Fibroblast of villous mesenchyme (primary cell): ENCODE data around the gene DNAJC16. TPM values are rescaled to one million over a fixed set of nuclear protein-coding genes. Genes with fewer than 3 reads are reported as not detected.
"Not testable (repeated sequence)": the region's sequence is repeated elsewhere in the genome, so short reads cannot be mapped to it uniquely, and the experiment has no call there.

Experiments used
- DNase-seq: peaks from one replicate; pipeline ENCODE4 v3.0.0-alpha.2; 2010; ENCODE audit warnings: low read depth
- H3K4me3 ChIP-seq: 2 replicates; pipeline ENCODE4 v1.5.1; 2011; ENCODE audit warnings: low read depth, mild to moderate bottlenecking, low read length
- CTCF ChIP-seq: IDR thresholded peaks from 2 replicates; pipeline ENCODE4 v1.5.1; 2012; ENCODE audit warnings: low read depth, mild to moderate bottlenecking, low read length; ENCODE audit not compliant: insufficient read depth
- total RNA-seq: library from RNA; depleted of rRNA; stranded (reverse); fragments of >200 nt; gene quantifications from 2 replicates; pipeline ENCODE4 v1.2.3, GENCODE V29; 2012

Gene DNAJC16
- total RNA-seq, 1 donor: 27.2 TPM

GRCh38 chr1:15584489-15585363 is 58.1 kb downstream of the DNAJC16 start, which contains the start of gene AGMAT:
Gene AGMAT, minus strand, starts transcription at chr1:15585051. Its CDS starts 84 bp downstream, at chr1:15584967.
- no peak for DNase-seq
- TF ChIP-seq CTCF: peak; percentile 43
- H3K4me3 ChIP-seq: peak within 1 kb of the TSS; percentile 55

- DNase-seq: no peak
- TF ChIP-seq CTCF: no peak
- no peak overlapping the region for H3K4me3 ChIP-seq
Observed at GRCh38 chr1:15592285-15592684, 65.6 kb downstream of the DNAJC16 start.

- TF ChIP-seq CTCF: no peak
- no peak overlapping the region for H3K4me3 ChIP-seq
- DNase-seq: no peak
Observed at GRCh38 chr1:15595809-15596617, 69.4 kb downstream of the DNAJC16 start.

DNA sequence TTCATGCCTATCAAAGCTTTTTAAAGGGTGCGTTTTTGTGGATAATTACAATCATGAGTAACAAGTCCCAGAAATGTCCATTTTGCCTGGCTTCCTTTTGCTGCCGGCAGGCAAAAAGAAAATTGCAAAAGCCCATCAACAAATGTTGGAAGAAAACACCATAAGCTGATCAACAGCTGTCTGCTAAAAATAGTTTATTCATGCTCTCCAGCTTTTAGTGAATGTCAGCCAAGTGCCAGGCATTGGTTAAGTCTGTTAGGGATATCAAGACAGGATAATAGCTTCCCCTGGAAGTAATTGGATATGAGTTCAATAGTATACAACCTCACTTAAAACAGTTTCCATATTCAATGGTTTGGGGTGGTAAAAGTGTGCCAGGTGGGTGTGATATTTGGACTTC is 71.8 kb downstream of the DNAJC16 start:
- DNase-seq: no peak
- TF ChIP-seq CTCF: no peak
- no peak overlapping the region for H3K4me3 ChIP-seq

DNA sequence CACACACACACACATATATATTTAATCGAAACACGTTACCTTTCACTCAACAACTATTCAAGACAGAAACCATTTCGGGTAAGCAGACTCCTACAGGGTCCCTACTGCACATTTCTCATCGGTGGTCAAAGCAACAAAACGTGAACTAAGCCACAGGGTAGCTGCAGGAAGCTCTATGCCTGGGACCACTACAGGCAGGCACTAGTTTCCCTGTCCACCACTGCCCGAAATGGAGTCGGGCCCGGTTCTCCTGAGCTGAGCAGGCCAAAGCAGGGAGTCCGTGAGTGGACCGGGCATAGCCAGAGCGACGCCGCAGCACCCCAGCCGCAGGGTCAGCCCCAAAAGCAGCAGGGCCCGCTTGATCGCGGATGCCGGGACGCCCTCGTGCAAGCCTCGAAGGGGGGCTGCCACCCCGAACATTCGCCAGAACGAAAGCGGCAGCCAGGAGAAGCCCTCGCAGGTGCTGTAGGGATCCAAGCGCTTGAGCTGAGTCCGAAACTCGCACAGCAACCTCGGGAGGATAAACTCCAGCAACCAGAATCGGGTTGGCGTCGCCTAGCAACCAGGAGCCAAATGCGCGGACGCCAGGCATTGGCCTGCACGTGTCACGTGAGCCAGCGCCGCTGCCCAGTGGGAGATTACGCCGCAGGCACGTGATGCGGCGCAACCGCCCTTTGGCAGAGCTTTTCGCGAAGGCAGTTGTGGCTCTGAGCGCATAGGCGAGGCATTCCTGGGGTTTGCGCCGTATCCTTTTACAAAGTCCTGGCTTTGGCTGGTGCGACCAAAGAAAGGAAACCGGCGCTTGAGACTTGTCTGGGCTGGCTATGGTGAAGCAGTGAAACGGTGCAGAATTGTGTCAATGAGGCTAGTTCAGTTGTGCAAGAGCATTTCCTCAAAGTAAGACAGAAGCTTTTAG is 76.7 kb downstream of the DNAJC16 start:
- peak; percentile 95 for DNase-seq
- peak overlapping the region; percentile 91 for H3K4me3 ChIP-seq
- TF ChIP-seq CTCF: no peak

- not testable (repeated sequence) for DNase-seq
- H3K4me3 ChIP-seq: peak overlapping the region; percentile 91
Observed at GRCh38 chr1:15603966-15604282, 77.3 kb downstream of the DNAJC16 start.

DNA sequence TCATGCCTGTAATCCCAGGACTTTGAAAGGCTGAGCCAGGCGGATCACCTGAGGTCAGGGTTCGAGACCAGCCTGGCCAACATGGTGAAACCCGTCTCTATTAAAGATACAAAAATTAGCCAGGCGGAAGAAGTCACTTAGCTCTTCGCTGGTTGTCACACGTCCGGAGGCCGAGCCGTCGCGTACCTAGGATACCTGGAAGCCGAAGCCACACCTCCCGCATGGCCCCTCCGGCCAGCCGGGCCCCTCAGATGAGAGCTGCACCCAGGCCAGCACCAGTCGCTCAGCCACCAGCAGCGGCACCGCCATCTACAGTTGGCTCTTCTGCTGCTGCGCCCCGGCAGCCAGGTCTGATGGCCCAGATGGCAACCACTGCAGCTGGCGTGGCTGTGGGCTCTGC is 77.8 kb downstream of the DNAJC16 start:
- not testable (repeated sequence) for DNase-seq, H3K4me3 ChIP-seq
